DOHH2 (cell line): ENCODE results near the gene CAMKMT.

Source experiments
- CTCF ChIP-seq: fragments of 200-600 bp; sonication (generic); IDR thresholded peaks from one replicate; pipeline ENCODE4 v1.5.1; 2014; ENCODE audit warnings: antibody characterized with exemption, mild to moderate bottlenecking, low read depth, low read length; ENCODE audit not compliant: poor library complexity, severe bottlenecking
- EZH2phosphoT487 ChIP-seq: fragments of 200-600 bp; sonication (generic); IDR thresholded peaks from 2 replicates; pipeline ENCODE4 v1.6.1; 2017; ENCODE audit warnings: borderline replicate concordance, mild to moderate bottlenecking, antibody characterized with exemption, low read length, moderate library complexity, mixed read lengths

- TF ChIP-seq CTCF (no peak), EZH2phosphoT487 (no peak)
These were observed 191.7 kb downstream of the CAMKMT start for GRCh38 chr2:44553456-44553855.
